ENCODE data around the gene BPHL. TPM values are rescaled to one million over a fixed set of nuclear protein-coding genes. Genes with fewer than 3 reads are reported as not detected.
A peak's percentile ranks its signal among the peaks of the same experiment; 100 is the strongest.
"Not testable (repeated sequence)": the region's sequence is repeated elsewhere in the genome, so short reads cannot be mapped to it uniquely, and the experiment has no call there.

BPHL gene
- total RNA-seq, 1 donor from 2014 or later = 10.3 TPM

DNA sequence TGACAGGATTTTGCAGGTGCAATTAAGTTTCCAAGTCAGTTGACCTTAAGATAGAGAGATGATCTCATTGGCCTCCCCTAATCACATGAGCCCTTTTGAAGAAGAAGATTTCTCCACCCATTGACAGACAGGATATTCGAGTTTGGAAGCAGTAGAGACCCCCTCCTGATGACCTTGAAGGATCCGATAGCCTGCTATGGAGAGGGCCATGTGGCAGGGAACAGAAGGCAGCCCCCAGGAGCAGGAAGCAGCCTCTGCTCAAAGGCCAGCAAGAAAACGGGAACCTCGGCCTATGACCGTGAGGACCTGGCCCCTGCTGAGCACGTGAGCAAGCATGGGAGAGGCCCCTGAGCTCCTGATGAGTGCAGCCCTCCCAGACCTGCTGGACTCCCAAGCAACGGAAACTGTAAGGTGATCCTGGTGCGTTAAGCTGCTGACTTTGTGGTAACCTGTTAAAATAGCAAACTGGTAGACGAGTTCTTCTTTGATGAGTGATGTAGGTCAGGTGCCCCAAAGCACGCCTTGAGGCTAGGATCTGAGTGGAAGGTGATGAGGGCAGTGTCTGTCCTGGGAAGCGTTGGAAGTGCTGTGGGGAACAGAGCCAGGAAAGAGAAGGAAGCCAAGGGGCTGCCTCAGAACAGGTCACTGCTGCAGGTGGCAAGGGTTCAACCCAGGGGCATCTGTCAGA lies 57.3 kb downstream of the BPHL start:
- TF ChIP-seq POLR2A (IDR thresholded peaks at IDR 0.05) (no peak), POLR2AphosphoS5 (IDR thresholded peaks at IDR 0.05; ENCODE audit: insufficient read depth in 1 of 2, low read depth in 1 of 2) (no peak)
- TF ChIP-seq, protein P1, sequence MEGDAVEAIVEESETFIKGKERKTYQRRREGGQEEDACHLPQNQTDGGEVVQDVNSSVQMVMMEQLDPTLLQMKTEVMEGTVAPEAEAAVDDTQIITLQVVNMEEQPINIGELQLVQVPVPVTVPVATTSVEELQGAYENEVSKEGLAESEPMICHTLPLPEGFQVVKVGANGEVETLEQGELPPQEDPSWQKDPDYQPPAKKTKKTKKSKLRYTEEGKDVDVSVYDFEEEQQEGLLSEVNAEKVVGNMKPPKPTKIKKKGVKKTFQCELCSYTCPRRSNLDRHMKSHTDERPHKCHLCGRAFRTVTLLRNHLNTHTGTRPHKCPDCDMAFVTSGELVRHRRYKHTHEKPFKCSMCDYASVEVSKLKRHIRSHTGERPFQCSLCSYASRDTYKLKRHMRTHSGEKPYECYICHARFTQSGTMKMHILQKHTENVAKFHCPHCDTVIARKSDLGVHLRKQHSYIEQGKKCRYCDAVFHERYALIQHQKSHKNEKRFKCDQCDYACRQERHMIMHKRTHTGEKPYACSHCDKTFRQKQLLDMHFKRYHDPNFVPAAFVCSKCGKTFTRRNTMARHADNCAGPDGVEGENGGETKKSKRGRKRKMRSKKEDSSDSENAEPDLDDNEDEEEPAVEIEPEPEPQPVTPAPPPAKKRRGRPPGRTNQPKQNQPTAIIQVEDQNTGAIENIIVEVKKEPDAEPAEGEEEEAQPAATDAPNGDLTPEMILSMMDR (IDR thresholded peaks at IDR 0.05) = no peak
- no peak overlapping the region for H3K4me3 ChIP-seq
- H3K9me3 ChIP-seq = no peaks in the 10 kb centered on the region
- H3K4me1 ChIP-seq = no peaks in the 10 kb centered on the region
- no peaks in the 10 kb centered on the region for H3K27me3 ChIP-seq
- H3K27ac ChIP-seq = no peak overlapping the region
- H3K36me3 ChIP-seq = no peaks in the 10 kb centered on the region
- no peak for DNase-seq (ENCODE audit: extremely low spot score in 2 of 2)
- intact Hi-C loops (cut with DNase I) = no loop called here

DNA sequence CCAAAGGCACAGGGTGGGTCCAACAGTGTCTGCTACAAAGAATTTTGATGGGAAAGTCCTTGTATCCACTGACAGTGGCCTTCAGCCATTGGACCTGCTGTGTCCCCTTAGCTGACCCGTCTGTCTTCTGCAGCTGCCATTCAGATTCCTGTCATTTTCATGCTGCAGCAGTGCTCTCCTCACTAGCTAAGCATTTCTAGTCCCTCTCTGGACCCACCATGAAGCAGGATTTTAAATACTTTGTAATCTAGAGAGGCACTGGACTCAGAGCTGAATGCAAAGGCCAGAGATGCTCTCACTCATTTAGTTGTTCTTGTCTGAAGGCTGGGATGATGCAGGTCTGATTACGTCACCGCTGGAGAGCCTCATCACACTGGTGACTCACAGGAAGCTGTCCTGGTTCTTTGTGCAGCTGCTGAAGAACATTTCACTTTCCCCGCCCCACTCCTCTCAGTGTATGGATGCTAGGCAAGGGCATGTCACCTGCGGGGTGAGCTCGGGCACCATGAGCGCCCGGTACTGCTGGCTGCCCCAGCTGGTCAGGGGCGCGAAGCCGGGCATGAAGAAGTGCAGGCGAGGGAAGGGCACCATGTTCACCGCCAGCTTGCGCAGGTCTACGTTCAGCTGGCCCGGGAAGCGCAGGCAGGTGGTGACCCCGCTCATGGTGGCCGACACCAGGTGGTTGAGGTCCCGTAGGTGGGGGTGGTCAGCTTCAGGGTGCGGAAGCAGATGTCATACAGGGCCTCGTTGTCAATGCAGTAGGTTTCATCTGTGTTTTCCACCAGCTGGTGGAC lies 58.2 kb downstream of the BPHL start:
- DNase-seq (ENCODE audit: extremely low spot score in 2 of 2) = no peak
- Histone ChIP-seq H3K9me3 (no peaks in the 10 kb centered on the region), H3K27me3 (no peaks in the 10 kb centered on the region), H3K4me3 (no peak overlapping the region), H3K4me1 (no peaks in the 10 kb centered on the region), H3K36me3 (no peaks in the 10 kb centered on the region), H3K27ac (no peak overlapping the region)
- TF ChIP-seq, protein P1 (IDR thresholded peaks at IDR 0.05) = no peak
- TF ChIP-seq POLR2AphosphoS5 (IDR thresholded peaks at IDR 0.05; ENCODE audit: insufficient read depth in 1 of 2, low read depth in 1 of 2) (no peak), POLR2A (IDR thresholded peaks at IDR 0.05) (no peak)
- intact Hi-C loops (cut with DNase I) = no loop called here

- intact Hi-C loops (cut with DNase I); DNase-seq (ENCODE audit: extremely low spot score in 2 of 2); H3K9me3 ChIP-seq; H3K4me1 ChIP-seq; H3K4me3 ChIP-seq; H3K27me3 ChIP-seq; H3K36me3 ChIP-seq; H3K27ac ChIP-seq: not testable (repeated sequence)
Measured at GRCh38 chr6:3178666-3179065, 60.2 kb downstream of the BPHL start.

DNA sequence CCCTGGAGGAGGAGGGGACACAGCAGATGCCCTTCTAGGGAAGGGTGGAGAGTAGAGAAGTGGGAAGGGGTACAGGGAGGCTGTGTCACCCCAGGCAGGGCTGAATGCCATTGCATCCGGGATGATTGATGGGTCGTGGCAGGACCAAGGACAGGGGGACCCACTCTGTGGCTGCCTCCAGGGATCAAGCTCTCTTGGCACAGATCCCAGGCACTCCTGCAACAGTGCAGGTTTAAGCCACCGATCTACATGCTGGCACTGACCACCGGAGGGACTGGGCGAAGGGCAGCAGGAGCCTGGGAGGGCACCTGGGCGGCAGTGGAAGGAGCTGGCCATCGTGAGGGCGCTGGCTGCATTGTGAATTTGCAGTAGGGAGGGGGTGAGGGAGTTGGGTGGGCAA lies 61.4 kb downstream of the BPHL start:
- intact Hi-C loops (cut with DNase I); H3K4me1 ChIP-seq; H3K36me3 ChIP-seq; H3K27me3 ChIP-seq; H3K9me3 ChIP-seq; H3K27ac ChIP-seq; DNase-seq (ENCODE audit: extremely low spot score in 2 of 2): not testable (repeated sequence)
- H3K4me3 ChIP-seq = peak overlapping the region in 1 of 2 donors; percentile 21

- no peaks in the 10 kb centered on the region for H3K9me3 ChIP-seq
- H3K4me3 ChIP-seq = no peak overlapping the region
- DNase-seq (ENCODE audit: extremely low spot score in 2 of 2) = no peak
- no peaks in the 10 kb centered on the region for H3K27me3 ChIP-seq
- TF ChIP-seq POLR2A (IDR thresholded peaks at IDR 0.05) (no peak), POLR2AphosphoS5 (IDR thresholded peaks at IDR 0.05; ENCODE audit: insufficient read depth in 1 of 2, low read depth in 1 of 2) (no peak)
- TF ChIP-seq, protein P1 (IDR thresholded peaks at IDR 0.05) = no peak
- intact Hi-C loops (cut with DNase I) = no loop called here
- H3K36me3 ChIP-seq = no peaks in the 10 kb centered on the region
- no peak overlapping the region for H3K27ac ChIP-seq
- H3K4me1 ChIP-seq = no peaks in the 10 kb centered on the region
Measured at GRCh38 chr6:3181105-3181504, 62.6 kb downstream of the BPHL start.

DNA sequence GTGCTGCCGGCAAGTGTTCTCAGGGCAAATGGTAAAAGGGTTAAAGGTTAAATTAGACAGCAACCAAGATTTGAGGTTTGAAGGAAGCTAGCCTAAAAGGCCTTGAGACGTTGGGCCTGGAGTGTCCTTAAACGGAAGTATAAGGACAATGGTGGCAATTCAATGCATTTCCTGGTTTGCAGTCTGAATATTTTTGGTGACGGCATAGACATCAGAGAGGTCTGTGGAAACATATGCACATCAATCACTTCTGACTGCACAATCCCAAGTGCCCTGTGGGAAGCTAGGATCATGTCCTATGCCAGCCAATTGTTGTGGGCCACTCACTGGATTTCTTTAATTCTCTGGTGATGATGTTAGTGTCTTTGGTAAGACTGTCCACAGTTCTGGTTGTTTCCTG lies 64.6 kb downstream of the BPHL start:
- no peak for TF ChIP-seq POLR2A (IDR thresholded peaks at IDR 0.05)
- no peak for TF ChIP-seq POLR2AphosphoS5 (IDR thresholded peaks at IDR 0.05; ENCODE audit: insufficient read depth in 1 of 2, low read depth in 1 of 2)
- TF ChIP-seq, protein P1 (IDR thresholded peaks at IDR 0.05) = no peak
- H3K36me3 ChIP-seq = no peaks in the 10 kb centered on the region
- intact Hi-C loops (cut with DNase I) = no loop called here
- no peaks in the 10 kb centered on the region for H3K27me3 ChIP-seq
- H3K9me3 ChIP-seq = no peaks in the 10 kb centered on the region
- no peak overlapping the region for H3K4me3 ChIP-seq
- H3K27ac ChIP-seq = no peak overlapping the region
- no peak for DNase-seq (ENCODE audit: extremely low spot score in 2 of 2)
- H3K4me1 ChIP-seq = no peaks in the 10 kb centered on the region

Data from vagina (tissue), 2 donors.